Activated naive CD8-positive, alpha-beta T cell treated with anti-CD3 and anti-CD28 coated beads, Interleukin-2, amount 50 U/mL, for 16 hours (primary cell): ENCODE measurements around the gene RNASEH2C.
"Not testable (repeated sequence)": the region's sequence is repeated elsewhere in the genome, so short reads cannot be mapped to it uniquely, and the experiment has no call there.

Experiments
- DNase-seq: peaks from one replicate; pipeline ENCODE4 v3.0.0-alpha.2; 2020; ENCODE audit warnings: low read depth, low spot score

Gene RNASEH2C

DNA sequence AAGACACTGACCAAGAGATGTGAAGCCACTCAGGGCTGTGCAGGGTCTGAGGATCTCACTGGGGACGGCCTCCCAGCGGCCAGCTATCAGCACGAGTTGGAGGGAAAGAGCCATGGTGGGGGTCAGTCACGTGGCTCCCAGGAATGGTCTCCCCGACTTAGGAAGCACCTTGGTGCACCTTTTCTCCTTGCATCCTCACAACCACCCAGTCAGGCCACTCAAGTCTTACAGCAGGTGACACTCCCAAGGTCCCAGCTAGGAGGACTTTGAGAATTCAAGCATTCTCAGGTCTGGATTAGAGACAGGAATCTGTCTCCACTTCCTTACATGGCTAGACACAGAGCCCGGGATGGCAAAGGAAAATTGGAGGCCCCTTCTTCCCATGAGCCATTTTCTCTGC, 2.7 kb downstream of the RNASEH2C start:
- no peak for DNase-seq

DNA sequence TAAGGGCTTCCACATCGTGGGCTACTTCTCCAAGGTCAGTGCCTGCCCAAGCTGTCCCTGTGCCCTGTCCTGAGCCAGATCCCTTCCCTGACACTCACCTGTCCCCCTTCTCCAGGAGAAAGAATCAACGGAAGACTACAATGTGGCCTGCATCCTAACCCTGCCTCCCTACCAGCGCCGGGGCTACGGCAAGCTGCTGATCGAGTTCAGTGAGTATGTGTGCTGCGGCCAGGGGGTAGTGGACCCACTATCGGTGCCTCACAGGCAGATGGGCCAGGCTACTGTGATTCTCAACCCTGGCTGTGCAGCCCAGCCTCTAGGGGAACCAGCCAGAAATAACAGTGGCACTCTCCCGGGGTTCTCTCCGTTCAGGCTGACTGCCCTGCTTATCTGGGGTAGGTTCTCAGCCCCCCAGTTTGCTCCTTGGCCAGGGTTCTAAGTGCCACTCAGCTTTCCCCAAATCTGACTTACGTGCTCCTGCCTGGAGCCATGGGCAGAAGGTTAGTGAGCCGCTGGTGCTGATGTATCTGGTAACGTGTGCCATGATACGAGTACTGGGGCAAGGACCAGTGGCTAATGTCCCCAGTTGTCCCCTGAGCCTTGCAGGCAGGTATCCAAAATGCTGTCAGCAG, 3.7 kb downstream of the RNASEH2C start:
- DNase-seq: no peak

DNA sequence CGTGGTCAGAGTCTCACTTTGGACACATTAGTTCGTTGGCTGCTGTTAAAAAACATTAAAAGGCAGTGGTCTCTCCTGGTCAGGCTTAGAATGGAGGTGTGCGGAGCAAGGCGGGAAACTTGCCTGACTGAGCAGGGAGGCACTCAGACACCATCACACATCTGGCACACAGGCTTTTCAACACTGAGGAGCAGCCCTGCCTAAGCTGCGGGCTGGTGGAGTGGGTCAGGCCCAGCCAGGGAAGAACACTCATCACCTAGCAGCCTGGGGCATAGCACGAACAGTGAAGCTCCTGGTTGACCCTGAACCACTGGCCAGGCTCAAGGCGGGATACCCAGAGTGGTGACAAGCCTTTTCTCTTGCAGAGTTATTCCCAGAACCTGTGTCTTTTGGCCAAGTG, 4.3 kb downstream of the RNASEH2C start:
- DNase-seq: no peak

DNA sequence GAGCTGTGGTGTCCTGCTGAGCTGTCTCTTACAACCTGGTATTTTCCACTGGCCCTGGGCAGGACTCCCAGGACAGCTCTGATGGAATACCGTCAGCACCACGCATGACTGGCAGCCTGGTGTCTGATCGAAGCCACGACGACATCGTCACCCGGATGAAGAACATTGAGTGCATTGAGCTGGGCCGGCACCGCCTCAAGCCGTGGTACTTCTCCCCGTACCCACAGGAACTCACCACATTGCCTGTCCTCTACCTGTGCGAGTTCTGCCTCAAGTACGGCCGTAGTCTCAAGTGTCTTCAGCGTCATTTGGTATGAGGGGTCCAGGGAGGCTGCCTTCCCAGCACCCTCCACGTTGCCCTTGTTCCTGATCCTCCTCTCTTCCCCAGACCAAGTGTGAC, 6.2 kb downstream of the RNASEH2C start:
- DNase-seq: no peak

DNA sequence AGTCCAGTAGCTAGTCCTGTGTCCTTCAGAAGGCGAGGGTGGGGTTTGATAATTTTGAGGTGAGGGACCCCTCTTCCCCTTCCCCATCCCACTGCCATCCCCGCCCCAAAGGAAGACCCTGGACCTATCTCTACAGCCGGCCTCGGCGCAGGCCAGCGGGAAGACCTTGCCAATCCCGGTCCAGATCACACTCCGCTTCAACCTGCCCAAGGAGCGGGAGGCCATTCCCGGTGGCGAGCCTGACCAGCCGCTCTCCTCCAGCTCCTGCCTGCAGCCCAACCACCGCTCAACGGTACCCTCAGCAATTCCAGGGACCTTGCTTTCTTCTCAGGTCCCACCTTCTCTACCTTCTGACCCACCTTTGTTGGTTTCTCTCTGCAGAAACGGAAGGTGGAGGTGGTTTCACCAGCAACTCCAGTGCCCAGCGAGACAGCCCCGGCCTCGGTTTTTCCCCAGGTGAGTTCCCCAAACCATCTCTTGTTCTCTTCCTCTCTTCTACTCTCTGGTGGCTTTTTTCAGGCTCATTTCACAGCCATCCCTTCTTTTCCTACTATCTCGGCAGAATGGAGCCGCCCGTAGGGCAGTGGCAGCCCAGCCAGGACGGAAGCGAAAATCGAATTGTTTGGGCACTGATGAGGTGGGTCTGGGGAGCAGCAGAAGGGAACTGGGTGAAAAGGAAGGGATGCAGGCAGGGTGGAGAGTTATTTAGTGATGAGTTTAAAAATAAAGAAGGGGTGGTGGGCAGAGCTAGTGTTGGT, 7.2 kb downstream of the RNASEH2C start:
- no peak for DNase-seq

DNA sequence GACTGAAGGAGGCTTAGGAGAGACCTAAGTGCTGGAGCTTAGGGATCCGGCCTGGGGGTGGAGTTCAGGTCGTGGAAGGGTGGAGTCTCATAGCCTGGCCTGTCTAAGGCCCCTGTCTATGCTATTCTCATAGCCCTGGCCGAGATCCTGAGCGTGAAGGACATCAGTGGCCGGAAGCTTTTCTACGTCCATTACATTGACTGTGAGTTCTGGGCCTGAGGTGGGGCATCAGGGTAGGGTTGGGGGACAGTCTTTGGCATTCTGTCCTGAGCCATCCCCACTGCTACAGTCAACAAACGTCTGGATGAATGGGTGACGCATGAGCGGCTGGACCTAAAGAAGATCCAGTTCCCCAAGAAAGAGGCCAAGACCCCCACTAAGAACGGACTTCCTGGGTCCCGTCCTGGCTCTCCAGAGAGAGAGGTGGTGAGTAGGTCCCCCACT, 7.9 kb downstream of the RNASEH2C start:
- DNase-seq: no peak

DNA sequence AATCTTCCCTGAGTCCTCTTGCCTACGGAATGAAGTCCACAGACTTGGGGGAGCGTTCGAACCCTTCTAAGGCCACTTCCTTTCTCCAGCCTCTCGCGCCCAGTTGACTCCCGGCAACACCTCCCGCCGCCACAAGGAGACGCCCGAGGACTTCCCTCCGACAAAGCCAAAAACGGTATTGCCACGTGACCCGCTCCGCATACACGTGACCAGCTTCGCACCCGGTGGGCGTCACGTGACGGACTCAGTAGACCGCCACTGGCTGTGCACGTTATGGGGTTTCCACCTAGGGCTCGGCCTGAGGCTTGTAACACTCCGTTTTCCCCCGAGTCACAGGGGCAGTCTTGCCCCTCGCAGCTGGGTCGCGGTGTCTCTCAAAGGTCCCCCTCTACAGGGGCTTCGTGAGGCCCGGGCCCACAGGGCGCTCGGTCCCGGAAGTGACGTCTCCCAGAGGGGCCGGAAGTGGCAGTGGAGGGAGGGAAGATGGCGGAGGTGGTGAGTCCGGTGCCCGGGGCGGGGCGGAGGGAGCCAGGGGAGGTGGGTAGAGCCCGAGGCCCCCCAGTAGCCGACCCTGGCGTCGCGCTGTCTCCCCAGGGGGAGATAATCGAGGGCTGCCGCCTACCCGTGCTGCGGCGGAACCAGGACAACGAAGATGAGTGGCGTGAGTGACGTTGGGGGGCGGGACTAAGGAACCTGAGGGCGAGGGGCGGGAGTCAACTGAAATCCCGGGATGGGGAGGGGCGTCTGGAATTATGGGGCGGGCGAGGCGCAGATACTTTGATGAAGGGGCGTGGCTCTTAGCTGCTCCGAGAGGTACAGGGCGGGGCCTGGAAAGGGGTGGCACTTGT, 8.6 kb downstream of the RNASEH2C start, which contains the start of gene KAT5:
Gene KAT5 (plus strand): TSS at position 468 of the 848 bp plus-strand sequence. CDS start 16 bp downstream, at position 484.
- peak; percentile 94 for DNase-seq

DNA sequence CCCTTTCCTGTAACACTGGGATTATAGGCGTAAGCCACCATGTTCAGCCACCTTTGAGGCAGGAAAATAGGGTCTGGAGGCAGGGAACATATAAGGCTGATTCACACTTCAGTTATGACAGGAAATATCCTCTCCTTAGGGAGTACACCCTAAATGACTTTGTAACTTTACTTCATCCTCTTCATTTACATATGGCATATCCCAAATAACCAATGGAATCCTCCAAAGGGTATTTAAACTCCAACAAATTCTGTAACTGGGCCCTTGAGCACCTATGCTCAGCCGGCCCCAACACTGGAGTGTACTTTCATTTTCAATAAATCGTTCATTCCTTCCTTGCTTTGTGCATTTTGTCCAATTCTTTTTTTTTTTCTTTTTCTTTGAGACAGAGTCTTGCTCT, 10.2 kb downstream of the RNASEH2C start:
- no peak for DNase-seq

DNA sequence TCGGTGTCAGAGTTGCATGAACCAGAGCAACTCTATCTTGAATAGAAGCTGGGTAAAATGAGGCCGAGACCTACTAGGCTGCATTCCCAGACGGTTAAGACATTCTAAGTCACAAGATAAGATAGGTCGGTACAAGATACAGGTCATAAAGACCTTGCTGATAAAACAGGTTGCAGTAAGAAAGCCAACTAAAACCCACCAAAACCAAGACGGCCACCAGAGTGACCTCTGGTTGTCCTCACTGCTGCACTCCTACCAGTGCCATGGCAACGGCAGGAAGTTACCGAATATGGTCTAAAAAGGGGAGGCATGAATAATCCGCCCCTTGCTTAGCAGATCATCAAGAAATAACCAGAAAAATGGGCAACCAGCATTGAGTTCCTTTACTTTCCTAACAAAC, 10.9 kb downstream of the RNASEH2C start:
- DNase-seq: no peak

DNA sequence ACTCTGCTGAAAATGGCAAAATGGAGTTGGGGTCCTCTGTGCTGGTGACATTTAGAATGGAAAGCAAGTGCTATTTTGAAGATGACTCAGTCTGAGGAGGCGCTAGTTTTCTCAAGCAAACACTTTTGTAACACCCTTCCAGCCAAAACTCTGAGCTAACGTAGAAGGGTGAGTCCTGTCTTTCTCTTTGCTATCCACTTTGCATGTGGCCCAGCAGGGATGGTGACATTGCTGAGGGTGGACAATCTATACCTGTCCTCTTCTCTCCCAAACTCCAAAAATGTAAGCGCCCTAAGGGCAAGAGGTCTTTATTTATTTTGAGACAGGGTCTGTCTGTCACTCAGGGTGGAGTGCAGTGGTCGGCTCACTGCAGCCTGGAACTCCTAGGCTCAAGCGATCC, 12.1 kb downstream of the RNASEH2C start:
- no peak for DNase-seq

DNA sequence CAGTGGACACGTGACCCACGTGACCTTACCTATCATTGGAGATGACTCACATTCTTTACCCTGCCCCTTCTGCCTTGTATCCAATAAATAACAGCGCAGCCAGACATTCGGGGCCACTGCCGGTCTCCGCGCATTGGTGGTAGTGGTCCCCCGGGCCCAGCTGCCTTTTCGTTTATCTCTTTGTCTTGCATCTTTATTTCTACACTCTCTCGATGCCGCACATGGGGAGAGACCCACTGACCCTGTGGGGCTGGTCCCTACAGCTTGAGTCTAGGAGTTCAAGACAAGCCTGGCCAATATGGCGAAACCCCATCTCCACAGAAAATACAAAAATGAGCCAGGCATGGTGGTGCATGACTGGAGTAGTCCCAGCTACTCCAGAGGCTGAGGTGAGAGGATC, 13.6 kb downstream of the RNASEH2C start:
- DNase-seq: not testable (repeated sequence)

DNA sequence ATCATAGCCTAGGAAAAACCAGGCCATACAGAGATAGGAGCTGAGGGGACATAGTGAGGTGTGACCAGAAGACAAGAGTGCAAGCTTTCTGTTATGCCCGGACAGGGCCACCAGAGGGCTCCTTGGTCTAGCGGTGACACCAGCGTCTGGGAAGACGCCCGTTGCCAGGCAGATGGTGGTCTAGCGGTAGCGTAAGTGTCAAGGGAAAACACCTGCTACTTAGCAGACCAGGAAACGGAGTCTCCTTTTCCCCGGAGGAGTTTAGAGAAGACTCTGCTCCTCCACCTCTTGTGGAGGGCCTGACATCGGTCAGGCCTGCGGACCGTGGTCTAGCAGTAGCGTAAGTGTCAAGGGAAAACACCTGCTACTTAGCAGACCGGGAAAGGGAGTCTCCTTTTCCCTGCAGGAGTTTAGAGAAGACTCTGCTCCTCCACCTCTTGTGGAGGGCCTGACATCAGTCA, 14.3 kb downstream of the RNASEH2C start:
- DNase-seq: peak; percentile 44

DNA sequence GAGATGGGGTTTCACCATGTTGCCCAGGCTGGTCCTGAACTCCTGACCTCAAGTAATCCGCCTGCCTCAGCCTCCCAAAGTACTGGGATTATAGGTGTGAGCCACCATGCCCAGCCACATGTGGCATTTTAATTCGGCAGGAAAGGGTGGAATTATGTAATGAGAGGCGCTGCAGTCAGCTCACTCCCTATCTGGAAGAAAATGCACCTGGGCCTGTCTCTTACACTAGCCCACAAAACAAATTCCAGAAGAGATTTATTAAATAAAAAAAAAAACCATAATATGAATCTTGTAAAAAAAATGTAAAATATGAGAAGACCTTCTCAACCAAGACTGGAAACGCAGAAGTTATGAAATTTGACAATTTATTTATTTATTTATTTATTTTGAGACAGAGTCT, 16.8 kb downstream of the RNASEH2C start:
- DNase-seq: no peak

DNA sequence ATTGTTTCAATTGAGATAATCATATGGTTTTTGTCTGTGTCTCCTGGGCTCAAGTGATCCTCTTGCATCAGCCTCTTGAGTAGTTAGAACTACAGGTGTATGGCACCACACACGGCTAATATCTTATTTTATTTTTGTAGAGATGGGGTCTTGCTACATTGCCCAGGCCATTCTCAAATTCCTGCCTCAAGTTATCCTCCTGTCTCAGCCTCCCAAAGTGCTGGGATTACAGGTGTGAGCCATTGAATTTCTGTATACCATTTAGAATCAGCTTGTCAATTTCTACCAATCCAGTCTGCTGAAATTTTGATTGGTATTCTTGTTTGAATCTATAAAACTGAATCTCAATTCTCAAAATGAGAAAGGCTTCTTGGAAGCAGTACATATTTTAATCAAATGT, 18.9 kb downstream of the RNASEH2C start:
- DNase-seq: no peak

DNA sequence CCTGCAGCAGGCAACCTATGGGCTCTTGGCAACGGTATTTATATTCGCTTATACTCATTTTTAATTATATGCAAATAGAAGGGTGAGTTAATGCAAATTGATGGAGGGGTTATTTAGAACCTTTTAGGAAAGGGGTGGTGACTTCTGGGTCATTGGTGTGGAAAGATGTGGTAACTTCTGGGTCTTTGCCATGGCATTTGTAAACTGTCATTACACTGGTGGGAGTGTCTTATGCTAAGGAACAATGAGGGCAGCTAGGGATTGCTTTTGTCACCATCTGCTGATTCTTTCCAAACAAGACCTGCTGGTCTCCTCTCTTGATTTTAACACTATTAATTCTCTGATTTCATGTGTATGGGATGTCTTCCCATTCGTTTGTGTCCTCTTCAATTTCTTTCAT, 20.2 kb downstream of the RNASEH2C start:
- no peak for DNase-seq

DNA sequence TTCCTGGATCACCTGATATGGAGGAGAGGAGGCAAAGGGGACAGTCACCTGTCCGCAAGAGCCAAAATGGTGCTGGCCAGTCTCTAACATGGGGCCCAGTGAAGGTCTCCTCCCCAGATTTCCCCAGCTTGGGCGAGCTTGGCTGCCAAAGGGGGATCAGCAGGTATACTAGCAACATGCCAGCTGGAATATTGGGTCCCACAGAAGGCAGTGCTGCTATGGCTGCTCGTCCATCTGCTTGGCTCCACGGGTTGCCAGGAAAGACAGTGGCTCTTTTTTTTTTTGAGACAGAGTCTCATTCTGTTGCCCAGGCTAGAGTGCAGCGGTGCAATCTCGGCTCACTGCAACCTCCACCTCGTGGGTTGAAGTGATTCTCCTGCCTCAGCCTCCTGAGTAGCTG, 21.3 kb downstream of the RNASEH2C start:
- no peak for DNase-seq

DNA sequence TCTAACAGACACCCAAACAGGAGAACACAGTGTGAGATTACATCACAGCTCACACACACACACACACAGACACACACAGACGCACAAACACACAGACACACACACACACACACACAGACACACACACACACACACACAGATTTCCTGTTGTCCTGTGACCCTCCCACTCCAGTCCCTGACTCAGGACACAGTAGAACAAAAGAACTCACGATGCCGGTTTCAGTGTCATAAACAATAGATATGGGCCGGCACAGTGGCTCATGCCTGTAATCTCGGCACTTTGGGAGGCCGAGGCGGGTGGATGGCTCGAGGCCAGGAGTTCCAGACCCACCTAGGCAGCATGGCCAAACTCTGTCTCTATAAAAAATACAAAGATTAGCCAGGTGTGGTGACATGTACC, 22.4 kb downstream of the RNASEH2C start:
- DNase-seq: no peak

DNA sequence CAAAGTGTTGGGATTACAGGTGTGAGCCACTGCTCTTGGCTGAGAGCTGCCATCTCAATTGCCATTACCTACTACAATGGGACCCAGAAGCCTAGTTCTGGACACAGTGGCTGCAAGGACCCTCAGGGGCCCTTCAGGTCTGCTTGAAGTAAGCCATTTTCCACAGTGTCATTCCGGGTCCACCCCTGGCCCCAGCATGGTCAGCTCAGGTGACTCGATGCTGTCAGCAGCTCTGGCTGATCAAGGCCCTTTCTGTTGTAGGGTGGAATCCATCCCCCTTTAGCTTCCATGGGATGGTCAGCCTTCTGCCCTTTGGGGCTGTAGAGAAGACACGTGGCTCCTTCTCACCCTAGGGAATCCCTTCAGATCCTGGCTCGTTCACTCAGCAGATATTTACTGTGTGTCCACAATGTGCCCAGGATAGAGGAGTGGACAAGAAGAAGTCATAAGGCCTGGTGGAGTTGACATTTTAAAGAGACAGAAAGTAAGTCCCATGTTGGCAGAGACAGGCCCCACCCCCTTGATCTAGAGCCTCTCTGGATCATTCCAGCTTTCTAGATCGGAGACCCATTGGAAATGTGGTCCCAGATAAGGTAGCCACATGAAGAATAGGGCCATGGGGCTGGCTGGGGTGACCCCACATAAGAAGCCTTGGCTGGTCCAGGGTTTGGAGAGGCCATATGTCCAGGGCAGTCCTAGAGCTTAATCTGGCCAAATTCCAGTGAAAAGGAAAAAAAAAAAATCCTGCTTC, 23.6 kb downstream of the RNASEH2C start:
- DNase-seq: no peak

DNA sequence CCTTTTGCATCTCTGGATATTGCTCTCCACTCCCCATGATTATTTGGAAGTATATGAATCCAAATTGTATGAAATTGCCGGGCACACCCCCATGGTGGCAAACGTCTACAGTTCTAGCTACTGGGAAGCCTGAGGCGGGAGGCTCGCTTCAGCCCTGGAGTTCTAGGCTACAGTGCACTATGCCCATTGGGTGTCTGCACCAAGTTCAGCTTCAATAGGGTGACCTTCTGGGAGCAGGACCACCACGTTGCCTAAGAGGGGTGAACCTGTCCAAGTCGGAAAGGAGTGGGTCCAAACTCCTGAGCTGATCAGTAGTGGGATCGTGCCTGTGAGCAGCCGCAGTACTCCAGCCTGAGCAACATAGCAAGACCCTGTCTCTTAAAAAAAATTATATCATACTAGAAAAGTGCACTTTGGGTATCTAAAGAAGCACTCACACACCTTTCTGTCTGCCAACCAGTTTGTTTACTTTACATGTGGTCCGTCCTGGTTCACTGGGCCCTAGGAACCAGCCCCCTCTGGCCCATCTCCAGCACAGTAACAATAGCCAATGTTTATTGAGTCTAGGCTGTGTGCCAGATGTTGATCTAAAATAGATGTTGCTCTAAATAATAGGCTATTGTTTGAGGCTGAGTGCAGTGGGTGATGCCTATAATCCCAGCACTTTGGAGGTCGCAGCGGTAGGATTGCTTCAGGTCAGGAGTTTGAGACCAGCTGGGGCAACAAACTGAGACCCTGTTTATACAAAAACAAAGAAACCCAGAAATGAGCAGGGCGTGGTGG, 24.9 kb downstream of the RNASEH2C start:
- DNase-seq: no peak

DNA sequence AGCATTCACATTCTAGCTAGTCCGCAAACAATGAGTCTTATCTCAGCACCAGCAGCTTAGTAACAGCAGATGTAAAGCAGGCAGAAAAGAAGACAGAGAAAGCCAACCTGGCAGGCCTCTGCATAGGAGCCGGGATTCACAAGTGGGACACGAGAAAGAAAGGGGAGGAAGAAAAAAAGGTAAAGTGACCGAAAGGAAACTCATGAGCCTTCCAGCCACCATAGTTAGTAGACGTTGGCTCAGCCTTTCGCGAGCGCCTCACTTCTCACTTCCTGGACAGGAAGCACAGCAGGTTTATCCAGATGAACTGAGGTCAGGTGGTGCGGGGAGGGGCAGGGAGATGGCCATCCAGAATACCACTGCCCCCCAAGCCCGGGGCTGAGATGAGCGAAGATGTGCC, 28.2 kb downstream of the RNASEH2C start:
- no peak for DNase-seq

DNA sequence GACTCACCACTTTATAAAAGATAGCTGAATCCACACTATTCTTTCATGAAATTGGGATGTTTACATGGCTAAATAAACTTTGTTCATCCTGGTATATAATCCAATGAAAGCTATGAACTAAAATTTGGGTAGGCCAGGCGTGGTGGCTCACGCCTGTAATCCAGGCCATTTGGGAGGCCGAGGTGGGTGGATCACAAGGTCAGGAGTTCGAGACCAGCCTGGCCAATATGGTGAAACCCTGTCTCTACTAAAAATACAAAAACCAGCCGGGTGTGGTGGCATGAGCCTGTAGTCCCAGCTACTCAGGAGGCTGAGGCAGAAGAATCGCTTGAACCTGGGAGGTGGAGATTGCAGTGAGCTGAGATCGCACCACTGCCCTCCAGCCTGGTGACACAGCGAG, 28.8 kb downstream of the RNASEH2C start:
- DNase-seq: not testable (repeated sequence)
